Thoracic aorta (tissue), 2 donors: ENCODE data around the gene NACA2. TPM values are rescaled to one million over a fixed set of nuclear protein-coding genes. Genes with fewer than 3 reads are reported as not detected.

ENCODE experiments used
- ATAC-seq: fragments of 150-250 bp; one replicate; pipeline ENCODE4 v1.8.0; 2017; ENCODE audit warnings: low read depth; ENCODE audit not compliant: insufficient number of reproducible peaks, low FRiP score
- DNase-seq: peaks from one replicate; pipeline ENCODE4 v3.0.0-alpha.2; 2020; ENCODE audit warnings: low spot score
- H3K27ac ChIP-seq, 2 donors: fragments of 200-600 bp; sonication (generic); 1 replicate in 1 of 2; 2 replicates in 1 of 2; pipeline ENCODE4 v1.5.1; 2016; ENCODE audit warnings: mild to moderate bottlenecking in 2 of 2, moderate library complexity in 2 of 2
- H3K27me3 ChIP-seq: fragments of 200-600 bp; sonication (generic); replicated peaks from 2 replicates; pipeline ENCODE4 v1.6.0; 2016; ENCODE audit warnings: mild to moderate bottlenecking; ENCODE audit not compliant: insufficient read depth
- H3K36me3 ChIP-seq: fragments of 200-600 bp; sonication (generic); one replicate; pipeline ENCODE4 v1.5.1; 2016
- H3K4me1 ChIP-seq, 2 donors: fragments of 200-600 bp; sonication (generic); 1 replicate in 1 of 2; 2 replicates in 1 of 2; pipeline versions ENCODE4 v1.5.1 to v1.6.0; 2016; ENCODE audit warnings: low read depth in 2 of 2, mild to moderate bottlenecking in 1 of 2; ENCODE audit not compliant: control insufficient read depth in 1 of 2
- H3K4me3 ChIP-seq: fragments of 200-600 bp; sonication (generic); 2 replicates; pipeline ENCODE4 v1.5.1; 2016; ENCODE audit warnings: mild to moderate bottlenecking
- H3K9me3 ChIP-seq: fragments of 200-600 bp; sonication (generic); 2 replicates; pipeline ENCODE4 v1.5.1; 2016
- total RNA-seq, 2 donors: library from RNA; depleted of rRNA; stranded (reverse); fragments of >200 nt; gene quantifications; one replicate each; pipeline versions ENCODE4 v1.1.0 to v1.2.3, GENCODE V29; 2016
- TF ChIP-seq, protein P1 (sequence below): fragments of 200-600 bp; sonication (generic); IDR thresholded peaks from one replicate; pipeline ENCODE4 v1.5.1; 2019; ENCODE audit warnings: antibody characterized with exemption

Gene NACA2
- total RNA-seq, 2 donors from 2014 or later, result not detected

DNA sequence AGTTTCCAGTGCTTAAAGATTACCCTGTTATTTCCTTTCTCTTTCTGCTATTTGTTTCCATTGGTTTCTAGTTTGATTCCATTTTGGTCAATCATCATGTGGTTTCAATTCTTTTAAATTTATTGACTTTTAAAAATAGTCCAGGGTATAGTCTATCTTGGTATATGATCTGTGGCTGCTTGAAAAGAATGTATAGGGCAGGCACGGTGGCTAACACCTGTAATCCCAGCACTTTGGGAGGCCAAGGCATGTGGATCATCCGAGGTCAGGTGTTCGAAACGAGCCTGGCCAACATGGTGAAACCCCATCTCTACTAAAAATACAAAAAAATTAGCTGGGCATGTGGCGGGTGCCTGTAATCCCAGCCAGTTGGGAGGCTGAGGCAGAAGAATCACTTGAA lies 34.5 kb upstream of the NACA2 start:
- no peaks in the 10 kb centered on the region for H3K36me3 ChIP-seq
- TF ChIP-seq, protein P1, sequence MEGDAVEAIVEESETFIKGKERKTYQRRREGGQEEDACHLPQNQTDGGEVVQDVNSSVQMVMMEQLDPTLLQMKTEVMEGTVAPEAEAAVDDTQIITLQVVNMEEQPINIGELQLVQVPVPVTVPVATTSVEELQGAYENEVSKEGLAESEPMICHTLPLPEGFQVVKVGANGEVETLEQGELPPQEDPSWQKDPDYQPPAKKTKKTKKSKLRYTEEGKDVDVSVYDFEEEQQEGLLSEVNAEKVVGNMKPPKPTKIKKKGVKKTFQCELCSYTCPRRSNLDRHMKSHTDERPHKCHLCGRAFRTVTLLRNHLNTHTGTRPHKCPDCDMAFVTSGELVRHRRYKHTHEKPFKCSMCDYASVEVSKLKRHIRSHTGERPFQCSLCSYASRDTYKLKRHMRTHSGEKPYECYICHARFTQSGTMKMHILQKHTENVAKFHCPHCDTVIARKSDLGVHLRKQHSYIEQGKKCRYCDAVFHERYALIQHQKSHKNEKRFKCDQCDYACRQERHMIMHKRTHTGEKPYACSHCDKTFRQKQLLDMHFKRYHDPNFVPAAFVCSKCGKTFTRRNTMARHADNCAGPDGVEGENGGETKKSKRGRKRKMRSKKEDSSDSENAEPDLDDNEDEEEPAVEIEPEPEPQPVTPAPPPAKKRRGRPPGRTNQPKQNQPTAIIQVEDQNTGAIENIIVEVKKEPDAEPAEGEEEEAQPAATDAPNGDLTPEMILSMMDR, result no peak
- no peaks in the 10 kb centered on the region for H3K27me3 ChIP-seq
- ATAC-seq, result no peak
- no peak overlapping the region for H3K4me3 ChIP-seq
- DNase-seq, result no peak
- H3K9me3 ChIP-seq, result no peaks in the 10 kb centered on the region
- H3K4me1 ChIP-seq, result no peaks in the 10 kb centered on the region
- H3K27ac ChIP-seq, result no peak overlapping the region

DNA sequence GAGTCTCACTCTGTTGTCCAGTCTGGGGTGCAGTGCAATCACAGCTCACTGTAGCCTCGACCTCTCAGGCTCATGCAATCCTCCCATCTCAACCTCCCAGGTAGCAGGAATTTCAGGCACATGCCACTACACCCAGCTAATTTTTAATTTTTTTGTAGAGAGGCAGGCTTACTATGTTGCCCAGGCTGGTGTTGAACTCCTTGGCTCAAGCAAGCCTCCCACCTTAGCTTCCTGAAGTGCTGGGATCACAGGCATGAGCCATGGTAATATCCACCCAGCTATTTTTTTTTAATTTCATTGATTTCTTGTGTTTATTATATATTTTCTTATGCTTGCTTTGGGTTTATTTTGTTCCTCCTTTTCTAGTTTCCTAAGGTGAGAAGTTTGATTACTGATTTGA lies 33.9 kb upstream of the NACA2 start:
- ATAC-seq, result no peak
- Histone ChIP-seq H3K27ac (no peak overlapping the region), H3K9me3 (no peaks in the 10 kb centered on the region), H3K36me3 (no peaks in the 10 kb centered on the region), H3K4me3 (no peak overlapping the region), H3K4me1 (no peaks in the 10 kb centered on the region), H3K27me3 (no peaks in the 10 kb centered on the region)
- DNase-seq, result no peak
- TF ChIP-seq, protein P1, result no peak

DNA sequence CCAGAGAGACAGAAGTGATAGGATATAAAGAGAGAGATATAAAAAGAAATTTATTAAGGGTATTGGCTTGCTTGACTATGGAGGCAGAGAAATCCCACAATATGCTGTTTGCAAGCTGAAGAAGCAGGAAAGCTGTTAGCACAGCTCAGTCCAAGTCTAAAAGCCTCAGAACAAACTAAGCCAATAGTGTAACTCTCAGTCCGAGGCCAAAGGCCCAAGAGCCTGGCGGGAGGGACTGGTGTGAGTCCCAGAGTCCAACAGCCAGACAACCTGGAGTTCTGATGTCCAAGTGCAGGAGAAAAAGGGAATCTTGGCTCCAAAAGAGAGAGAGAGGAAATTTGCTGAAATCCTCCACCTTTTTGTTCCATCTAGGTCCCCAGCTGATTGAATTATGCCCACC lies 30.3 kb upstream of the NACA2 start:
- no peak overlapping the region for H3K27ac ChIP-seq
- no peaks in the 10 kb centered on the region for H3K36me3 ChIP-seq
- DNase-seq (no peak), ATAC-seq (no peak)
- no peaks in the 10 kb centered on the region for H3K4me1 ChIP-seq
- H3K4me3 ChIP-seq, result no peak overlapping the region
- TF ChIP-seq, protein P1, result no peak
- peaks cover 8% of the 10 kb centered on the region for H3K9me3 ChIP-seq
- H3K27me3 ChIP-seq, result no peaks in the 10 kb centered on the region

DNA sequence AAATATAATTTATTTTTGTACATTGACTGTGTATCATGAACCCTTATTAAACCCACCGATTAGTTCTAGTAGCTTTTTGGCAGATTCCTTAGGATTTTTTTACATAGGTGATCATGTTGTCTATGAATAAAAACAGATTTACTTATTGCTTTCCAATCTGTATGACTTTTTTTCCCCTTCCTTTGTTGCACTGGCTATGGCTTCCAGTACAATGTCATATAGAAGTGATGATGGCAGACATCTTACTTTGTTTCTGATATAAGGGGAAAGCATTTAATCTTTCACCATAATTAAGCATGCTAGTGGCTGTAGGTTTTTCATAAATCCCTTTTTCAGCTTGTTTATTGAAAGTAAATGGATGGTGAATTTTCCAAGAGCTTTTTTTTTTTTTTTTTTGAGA lies 28.9 kb upstream of the NACA2 start:
- Histone ChIP-seq H3K27me3 (no peaks in the 10 kb centered on the region), H3K27ac (no peak overlapping the region), H3K4me1 (no peaks in the 10 kb centered on the region), H3K36me3 (no peaks in the 10 kb centered on the region), H3K4me3 (no peak overlapping the region), H3K9me3 (peaks cover 8% of the 10 kb centered on the region)
- ATAC-seq (no peak), DNase-seq (no peak)
- TF ChIP-seq, protein P1, result no peak

DNA sequence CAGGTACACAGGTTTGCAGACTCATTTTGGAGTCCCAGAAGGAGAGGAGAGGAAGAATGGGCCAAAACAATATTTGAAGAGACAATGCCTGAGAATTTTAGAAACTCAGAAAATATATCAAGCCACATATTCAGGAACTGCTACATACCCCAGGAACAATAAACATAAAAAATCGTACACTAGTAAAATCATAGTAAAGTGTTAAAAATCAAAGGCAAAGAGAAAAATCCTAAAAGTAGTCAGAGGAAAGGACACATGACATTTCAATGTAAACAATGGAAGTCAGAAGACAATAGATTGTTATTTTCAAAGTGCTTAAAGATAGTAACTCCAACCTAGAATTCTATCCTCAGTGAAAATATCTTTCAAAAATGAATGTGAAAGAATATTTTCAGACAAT lies 28.5 kb upstream of the NACA2 start:
- DNase-seq (no peak), ATAC-seq (no peak)
- Histone ChIP-seq H3K4me3 (no peak overlapping the region), H3K9me3 (peaks cover 8% of the 10 kb centered on the region), H3K4me1 (no peaks in the 10 kb centered on the region), H3K27me3 (no peaks in the 10 kb centered on the region), H3K36me3 (no peaks in the 10 kb centered on the region), H3K27ac (no peak overlapping the region)
- TF ChIP-seq, protein P1, result no peak
